SKM-1 (cell line): Measurements from ENCODE around the gene DLG4.
A peak's percentile ranks its signal among the peaks of the same experiment; 100 is the strongest.

ENCODE experiments used
- DNase-seq: peaks from one replicate; lab custom pipeline; 2025; ENCODE audit not compliant: unreplicated experiment; lab: John Stamatoyannopoulos, UW

Gene DLG4

DNA sequence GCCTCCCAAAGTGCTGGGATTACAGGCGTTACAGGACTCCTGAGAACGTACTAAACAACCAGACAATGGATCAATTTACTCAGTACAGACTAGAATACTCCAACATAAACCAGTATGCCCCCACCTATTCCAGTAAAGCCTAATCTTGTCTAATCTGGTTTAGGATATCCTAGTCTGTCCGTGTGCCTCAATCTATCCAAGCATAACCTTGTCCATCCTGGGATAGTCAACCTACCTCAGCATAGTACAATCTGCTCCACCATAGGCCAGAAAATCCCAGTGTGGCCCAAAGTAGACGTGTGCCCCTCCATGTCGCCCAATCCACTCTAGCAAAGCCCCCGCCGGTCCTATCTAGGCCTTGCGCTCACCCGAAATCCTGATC, 14.1 kb upstream of the DLG4 start:
- DNase-seq, result no peak

GRCh38 chr17:7232114-7232513, 12.5 kb upstream of the DLG4 start:
- no peak for DNase-seq

GRCh38 chr17:7229504-7229903, 9.9 kb upstream of the DLG4 start:
- DNase-seq, result no peak

GRCh38 chr17:7228920-7229319, 9.3 kb upstream of the DLG4 start:
- DNase-seq, result no peak

- no peak for DNase-seq
Measured at GRCh38 chr17:7226721-7227710, 7.4 kb upstream of the DLG4 start.

DNA sequence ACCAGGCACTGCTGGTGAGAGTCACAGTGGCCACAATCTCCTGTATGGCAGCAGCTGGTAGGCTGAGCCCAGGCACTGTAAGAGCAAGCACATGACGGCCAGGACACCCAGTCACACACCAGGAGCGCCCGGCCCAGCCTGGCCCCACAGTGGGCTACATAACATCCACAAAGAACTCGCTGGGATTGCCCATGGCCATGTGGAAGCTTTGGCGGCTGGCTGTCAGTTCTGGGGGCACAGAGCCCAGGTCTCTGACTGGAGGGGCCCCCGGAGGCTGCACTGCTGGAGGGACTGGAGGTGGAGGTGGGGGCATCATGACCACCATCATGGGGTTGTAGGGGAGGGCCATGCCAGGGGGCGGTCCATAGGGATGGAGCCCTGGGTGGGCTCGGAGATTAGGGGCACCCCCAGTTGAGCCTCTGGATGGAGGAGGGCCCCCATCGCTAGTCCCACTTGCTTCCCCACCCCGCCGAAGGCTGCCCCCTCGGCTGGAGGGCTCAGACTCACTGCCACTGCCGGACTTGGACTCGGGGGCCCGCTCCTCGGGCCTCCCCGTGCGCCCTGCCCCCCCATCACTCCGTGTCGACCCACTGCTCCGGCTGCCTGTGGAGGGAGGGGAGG, 6.2 kb upstream of the DLG4 start:
- no peak for DNase-seq

GRCh38 chr17:7224661-7225111, 5.0 kb upstream of the DLG4 start:
- DNase-seq, result no peak

GRCh38 chr17:7224110-7224509, 4.5 kb upstream of the DLG4 start:
- DNase-seq, result no peak

GRCh38 chr17:7223375-7223774, 3.7 kb upstream of the DLG4 start:
- no peak for DNase-seq

DNA sequence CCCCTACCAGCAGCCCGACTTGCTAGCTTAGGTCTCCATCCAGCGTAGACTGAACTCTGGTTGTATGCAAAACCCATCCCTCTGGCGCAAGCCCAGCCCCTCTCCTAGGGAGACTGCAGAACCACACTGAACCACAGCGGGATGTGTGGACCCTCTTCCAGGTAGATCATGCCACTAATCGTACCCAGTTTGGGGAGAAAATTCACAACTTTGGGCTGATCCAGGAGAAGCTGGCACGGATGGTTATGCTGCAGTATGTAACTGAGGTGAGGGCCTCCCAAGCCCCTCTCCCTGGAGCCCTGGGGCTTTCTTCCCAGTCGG, 3.3 kb upstream of the DLG4 start:
- DNase-seq, result no peak

GRCh38 chr17:7222093-7222971, 2.7 kb upstream of the DLG4 start:
- DNase-seq, result no peak

DNA sequence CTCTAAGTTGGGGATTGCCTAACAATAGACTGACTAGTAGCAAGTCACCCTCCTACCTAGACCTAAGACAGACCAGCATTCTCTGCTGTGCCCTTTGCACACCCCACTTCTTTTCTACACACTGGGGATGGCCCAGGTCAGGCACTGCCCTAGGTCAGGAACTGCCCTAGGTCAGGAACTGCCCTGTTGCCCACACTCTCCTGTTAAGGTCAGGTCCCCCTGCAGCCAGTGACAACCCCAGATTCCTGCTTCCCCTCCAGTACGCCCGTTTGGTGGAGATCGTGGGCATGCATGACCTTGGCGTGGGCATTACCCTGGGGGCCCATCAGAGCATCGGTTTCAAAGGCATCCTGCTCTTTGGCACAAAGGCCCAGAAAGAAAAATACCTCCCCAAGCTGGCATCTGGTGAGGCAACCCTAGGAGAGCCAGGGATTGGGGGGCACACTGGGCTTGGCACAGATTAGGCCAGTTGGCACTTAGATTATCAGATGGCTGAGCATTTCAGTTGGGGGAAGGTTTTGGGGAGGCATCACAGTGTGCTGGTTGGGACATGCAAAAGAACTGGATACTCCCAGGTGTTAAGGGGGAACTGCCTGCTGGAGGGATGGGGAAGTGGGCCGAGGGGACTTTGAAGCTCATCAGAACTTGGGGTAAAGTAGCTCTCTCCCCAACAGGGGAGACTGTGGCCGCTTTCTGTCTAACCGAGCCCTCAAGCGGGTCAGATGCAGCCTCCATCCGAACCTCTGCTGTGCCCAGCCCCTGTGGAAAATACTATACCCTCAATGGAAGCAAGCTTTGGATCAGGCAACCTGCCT, 1.8 kb upstream of the DLG4 start:
- DNase-seq, result no peak

DNA sequence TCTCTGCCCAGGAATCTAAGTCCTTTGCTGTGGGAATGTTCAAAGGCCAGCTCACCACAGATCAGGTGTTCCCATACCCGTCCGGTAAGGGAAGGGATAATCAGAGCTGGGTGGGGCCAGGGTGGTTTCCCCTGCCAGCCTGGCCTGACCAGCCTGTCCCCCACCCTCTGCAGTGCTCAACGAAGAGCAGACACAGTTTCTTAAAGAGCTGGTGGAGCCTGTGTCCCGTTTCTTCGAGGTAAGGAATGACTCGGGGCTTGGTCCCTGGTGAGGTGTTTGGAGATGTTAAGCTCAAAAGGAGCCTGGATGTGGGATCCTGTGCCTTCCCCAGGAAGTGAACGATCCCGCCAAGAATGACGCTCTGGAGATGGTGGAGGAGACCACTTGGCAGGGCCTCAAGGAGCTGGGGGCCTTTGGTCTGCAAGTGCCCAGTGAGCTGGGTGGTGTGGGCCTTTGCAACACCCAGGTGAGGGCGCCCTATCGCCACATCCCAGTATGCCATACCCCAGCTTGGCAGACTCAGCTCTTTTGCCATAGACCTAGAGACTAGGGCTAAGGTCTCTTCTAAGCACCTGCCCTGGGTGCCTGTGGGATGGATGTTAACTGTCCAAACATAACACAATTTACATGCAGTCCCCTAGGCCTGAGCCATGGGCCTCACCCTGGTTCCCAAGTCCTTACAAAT, 1.1 kb upstream of the DLG4 start:
- DNase-seq, result peak; percentile 1

DNA sequence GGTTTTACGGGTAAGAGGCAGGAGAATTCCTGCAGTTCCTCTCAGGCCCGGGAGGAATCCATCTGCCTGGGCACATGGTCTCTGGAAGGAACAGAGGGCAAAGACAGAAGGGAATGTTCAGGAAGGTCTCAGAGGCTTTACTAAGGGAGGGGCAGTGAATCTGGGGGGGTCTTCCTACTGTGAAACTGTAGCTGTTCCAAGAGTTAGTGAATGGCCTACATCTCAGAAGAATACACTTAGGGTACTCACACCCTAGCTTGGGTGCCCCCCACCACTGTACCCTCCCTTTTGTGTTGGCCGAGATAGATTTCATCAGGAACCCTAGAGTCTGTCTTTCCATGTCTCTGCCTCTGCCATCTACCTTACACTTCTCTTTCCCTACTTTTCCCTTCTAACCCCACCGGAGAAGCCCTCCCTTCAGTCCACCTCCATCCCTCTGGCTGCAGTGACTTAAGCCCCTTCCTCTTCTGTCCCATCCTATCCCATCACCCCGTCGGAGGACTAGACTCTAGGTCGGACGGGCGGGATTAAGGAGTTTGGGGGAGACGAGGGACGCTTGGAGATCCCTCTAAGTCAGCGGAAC, 316 bp downstream of the DLG4 start:
- no peak for DNase-seq

GRCh38 chr17:7218758-7219157, 878 bp downstream of the DLG4 start:
- no peak for DNase-seq

GRCh38 chr17:7218166-7218565, 1.5 kb downstream of the DLG4 start:
- no peak for DNase-seq

DNA sequence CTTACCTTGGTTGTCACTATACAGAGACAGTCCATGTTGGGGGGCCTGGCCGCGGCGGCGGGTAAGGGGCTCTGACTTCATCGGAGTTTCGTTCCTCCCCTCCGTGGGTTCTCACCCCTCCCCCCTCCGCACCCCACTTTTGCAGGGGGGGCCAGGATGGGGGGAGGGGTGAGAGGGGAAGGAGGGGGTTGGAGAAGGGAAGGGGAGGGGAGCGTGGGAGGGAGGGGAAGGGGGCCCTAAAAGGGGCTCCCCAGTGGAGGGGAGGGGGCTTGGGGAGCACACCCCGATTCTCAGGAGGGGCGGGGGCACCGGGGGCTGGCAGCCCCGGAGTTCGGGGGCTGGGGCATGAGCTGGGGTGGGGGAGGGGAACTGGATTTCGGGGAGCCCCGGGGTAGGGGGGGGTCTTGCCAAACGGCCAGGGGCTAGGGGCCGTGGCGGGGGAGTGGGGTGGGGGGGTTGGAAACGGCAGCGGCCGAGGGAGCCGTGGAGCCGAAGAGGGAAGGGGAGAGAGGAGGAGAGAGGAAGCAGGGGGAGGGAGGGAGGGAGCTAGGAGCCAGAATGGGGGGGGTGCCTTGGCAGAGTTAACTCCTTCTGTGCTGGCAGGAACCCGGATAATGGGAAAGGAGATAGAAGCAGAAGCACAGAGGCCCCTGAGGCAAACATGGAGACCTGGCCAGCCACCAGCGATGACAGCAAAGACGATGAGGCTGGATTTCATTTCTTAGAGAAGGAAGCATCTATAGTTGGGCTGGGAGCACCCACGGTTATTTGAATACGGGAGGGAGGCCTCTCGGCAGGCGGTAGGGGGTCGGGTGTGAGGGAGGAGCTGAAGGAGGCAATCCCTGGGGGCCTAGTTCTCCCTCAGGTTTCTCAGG, 2.3 kb downstream of the DLG4 start:
- peak; percentile 3 for DNase-seq

DNA sequence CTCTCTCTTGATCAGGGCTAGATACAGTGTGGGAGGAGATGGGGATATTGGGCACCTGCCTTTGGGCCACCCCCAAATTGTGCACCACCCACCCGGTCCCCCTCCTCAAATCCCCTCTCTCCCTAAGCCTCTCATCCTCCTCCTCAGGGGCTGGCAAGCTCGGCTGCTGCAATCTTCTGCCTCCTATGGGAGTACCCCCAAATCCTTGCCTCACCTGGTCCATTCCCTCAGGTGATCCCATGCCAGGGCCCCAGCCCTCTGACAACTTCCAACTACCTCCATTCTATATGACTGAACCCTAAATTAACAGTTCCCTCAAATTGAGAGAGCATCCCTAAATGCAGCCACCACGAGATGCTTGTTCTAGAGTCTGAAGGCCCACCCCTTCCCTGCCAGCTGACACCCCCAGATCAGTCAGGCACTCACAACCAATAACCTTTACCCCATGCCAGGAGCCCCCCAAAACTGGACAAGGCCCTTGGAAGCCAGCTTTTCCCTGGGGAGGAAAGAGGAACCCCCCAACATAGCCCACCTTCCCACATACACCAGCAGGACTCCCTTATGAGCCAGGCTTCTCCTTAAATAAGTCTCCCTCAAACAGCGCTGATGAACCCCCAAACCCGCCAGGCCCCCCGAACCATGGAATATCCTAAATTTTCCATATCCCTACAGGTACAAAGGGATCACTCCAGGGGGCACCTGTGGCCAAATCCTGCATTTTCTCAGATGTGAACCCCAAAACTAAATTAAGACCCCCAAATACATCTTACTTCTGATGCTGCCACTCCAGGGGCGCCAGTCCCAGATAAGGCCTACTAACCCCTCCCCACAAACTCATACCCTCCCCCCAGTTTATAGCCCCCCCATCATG, 3.2 kb downstream of the DLG4 start:
- no peak for DNase-seq
